ENCODE measurements around the gene TMED7.
A peak's percentile ranks its signal among the peaks of the same experiment; 100 is the strongest.
"Not testable (repeated sequence)": the region's sequence is repeated elsewhere in the genome, so short reads cannot be mapped to it uniquely, and the experiment has no call there.

The TMED7 gene

DNA sequence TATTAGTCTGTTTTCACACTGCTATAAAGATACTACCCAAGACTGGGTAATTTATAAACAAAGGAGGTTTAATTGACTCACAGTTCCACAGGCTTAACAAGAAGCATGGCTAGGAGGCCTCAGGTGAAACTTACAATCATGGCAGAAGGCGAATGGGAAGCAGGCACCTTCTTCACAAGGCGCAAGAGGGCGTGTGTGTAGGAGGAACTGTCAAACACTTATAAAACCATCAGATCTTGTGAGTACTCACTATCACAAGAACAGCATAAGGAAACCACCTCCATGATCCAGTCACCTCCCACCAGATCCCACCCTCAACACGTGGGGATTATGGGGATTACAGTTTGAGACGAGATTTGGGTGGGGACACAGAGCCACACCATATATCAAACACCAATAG is 19.6 kb upstream of the TMED7 start:
- not testable (repeated sequence) for H3K4me3 ChIP-seq (ENCODE audit: low read length); H3K36me3 ChIP-seq (ENCODE audit: insufficient read depth, low read length); H2AFZ ChIP-seq (ENCODE audit: low read depth, low read length); H3K9me3 ChIP-seq (ENCODE audit: low read length); H3K27me3 ChIP-seq (ENCODE audit: insufficient read depth, low read length); H3K4me1 ChIP-seq (ENCODE audit: insufficient read depth, low read length)

DNA sequence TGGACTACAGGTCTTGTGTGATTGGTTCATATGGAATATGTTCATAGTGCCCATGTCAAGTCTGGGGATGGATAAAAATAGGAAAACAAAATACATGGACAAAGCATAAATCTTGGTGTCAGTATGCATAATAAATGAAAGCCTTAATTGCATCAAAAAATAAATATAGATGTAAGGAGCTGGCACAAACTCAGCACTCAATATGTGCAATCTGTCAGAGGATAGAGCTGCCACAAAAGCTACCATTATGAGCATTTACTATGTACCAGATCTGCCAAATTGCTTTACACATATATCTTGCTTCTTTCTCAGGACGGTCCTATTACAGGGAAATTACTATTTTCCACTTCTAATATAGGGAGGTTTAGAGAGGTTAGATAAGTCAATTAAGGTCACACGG is 18.2 kb upstream of the TMED7 start:
- Histone ChIP-seq H3K4me3 (ENCODE audit: low read length) (no peak overlapping the region), H3K27me3 (ENCODE audit: insufficient read depth, low read length) (no peaks in the 10 kb centered on the region), H3K4me1 (ENCODE audit: insufficient read depth, low read length) (peaks cover 12% of the 10 kb centered on the region), H3K36me3 (ENCODE audit: insufficient read depth, low read length) (no peaks in the 10 kb centered on the region), H3K9me3 (ENCODE audit: low read length) (no peaks in the 10 kb centered on the region), H2AFZ (ENCODE audit: low read depth, low read length) (no peak overlapping the region)

DNA sequence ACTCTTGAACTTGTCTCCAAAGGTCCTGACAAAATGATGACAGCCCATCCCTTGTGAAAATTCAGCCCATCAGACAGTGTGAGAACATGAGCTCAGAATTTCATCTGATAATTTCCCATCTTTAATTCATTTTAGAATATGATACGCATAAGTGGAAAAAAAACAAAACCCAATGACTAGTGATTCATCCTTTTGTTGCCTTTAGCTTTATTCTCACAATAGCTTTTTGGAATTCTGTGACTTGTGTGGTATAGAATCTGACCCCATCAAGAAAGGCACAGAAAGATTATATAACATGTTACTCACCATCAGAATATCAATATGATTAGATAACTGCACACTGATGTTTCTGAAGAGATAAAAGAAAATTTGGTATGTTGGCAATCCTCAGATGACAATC is 16.1 kb upstream of the TMED7 start:
- Histone ChIP-seq H2AFZ (ENCODE audit: low read depth, low read length) (no peak overlapping the region), H3K9me3 (ENCODE audit: low read length) (no peaks in the 10 kb centered on the region), H3K4me1 (ENCODE audit: insufficient read depth, low read length) (peaks cover 27% of the 10 kb centered on the region)

DNA sequence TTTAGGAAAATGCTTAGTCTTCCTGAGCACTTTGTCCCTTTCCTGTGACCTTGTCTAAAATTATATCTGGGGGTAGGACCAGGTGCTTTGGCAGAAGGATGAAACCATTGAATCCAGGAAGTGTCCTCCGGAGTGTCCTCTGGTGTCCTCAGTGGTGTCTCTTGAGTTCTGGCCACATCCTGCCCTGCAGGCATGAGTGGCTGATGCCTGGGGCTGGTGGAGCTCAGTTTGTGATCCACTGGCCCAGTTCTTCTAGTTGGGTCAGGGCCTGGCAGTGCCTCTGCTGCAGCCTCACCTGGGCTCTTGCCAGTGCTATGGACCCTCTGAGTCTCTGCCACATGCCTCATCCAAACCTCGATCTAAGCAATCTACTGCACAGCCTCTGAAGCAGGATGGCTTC is 14.4 kb upstream of the TMED7 start:
- Histone ChIP-seq H3K9me3 (ENCODE audit: low read length) (no peaks in the 10 kb centered on the region), H2AFZ (ENCODE audit: low read depth, low read length) (no peak overlapping the region), H3K36me3 (ENCODE audit: insufficient read depth, low read length) (no peaks in the 10 kb centered on the region), H3K4me1 (ENCODE audit: insufficient read depth, low read length) (peaks cover 37% of the 10 kb centered on the region), H3K27me3 (ENCODE audit: insufficient read depth, low read length) (no peaks in the 10 kb centered on the region), H3K4me3 (ENCODE audit: low read length) (no peak overlapping the region)

More for the DNA sequence above, 16.1 kb upstream of the TMED7 start:
- Histone ChIP-seq H3K36me3 (ENCODE audit: insufficient read depth, low read length) (no peaks in the 10 kb centered on the region), H3K27me3 (ENCODE audit: insufficient read depth, low read length) (no peaks in the 10 kb centered on the region), H3K4me3 (ENCODE audit: low read length) (no peak overlapping the region)

DNA sequence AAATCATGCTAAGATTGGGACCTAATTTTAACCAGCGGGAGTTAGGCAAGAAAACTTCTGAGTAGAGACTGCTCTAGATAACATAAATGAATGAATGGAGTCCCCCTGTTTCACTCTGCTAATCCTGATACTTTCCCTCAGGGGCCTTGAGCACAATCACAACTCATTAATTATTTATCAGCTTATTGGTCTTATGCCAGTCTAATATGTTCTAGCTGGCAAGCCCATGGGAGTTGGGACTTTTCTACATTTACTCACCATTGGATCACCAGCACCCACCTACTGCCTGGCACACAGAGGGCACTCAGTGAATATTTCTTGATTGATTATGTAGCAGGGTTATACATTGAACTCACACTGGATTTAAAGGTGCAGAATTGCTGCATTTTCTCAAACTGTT is 13.5 kb upstream of the TMED7 start:
- Histone ChIP-seq H3K4me3 (ENCODE audit: low read length) (no peak overlapping the region), H3K9me3 (ENCODE audit: low read length) (no peaks in the 10 kb centered on the region), H3K36me3 (ENCODE audit: insufficient read depth, low read length) (no peaks in the 10 kb centered on the region), H3K4me1 (ENCODE audit: insufficient read depth, low read length) (peaks cover 41% of the 10 kb centered on the region), H3K27me3 (ENCODE audit: insufficient read depth, low read length) (no peaks in the 10 kb centered on the region), H2AFZ (ENCODE audit: low read depth, low read length) (no peak overlapping the region)

DNA sequence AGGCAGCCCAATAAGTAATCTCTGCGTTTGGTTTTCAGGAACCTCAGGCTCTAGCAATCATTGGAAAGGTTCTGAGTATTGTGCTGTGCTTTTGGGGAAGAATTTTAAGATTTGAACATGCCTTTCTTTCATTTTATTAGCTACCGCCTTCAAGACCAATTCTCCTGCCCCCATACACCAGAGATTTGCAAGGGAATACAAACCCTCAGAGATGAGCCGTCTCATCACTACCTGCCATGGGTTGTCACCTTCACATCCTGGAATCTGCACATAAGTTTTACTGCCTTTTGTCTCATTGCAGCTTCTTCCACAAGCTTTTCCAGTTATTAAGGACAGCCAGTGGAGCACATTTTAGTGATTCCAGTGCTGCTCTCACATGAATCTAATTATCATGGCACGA is 11.7 kb upstream of the TMED7 start:
- Histone ChIP-seq H3K9me3 (ENCODE audit: low read length) (no peaks in the 10 kb centered on the region), H2AFZ (ENCODE audit: low read depth, low read length) (peak overlapping the region; percentile 21), H3K4me3 (ENCODE audit: low read length) (no peak overlapping the region), H3K36me3 (ENCODE audit: insufficient read depth, low read length) (no peaks in the 10 kb centered on the region), H3K4me1 (ENCODE audit: insufficient read depth, low read length) (peaks cover 44% of the 10 kb centered on the region), H3K27me3 (ENCODE audit: insufficient read depth, low read length) (no peaks in the 10 kb centered on the region)

DNA sequence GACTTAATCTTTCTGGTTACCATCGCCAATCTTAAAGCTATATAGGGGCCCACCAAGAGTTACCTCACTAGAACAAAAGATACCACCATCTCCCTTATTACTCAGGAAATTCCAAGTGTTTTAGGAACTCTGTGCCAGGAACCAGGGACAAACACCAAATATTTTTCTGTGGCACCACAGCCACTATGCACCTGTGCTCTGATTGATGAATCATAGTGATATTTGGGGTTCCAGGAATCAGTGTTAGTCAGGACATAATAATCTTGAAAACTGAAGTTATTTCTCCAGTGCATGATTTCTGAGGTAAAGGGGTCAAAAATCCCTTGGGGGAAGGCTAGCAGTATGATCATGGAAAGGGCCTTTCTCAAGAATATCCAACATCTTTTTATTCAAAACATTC is 10.2 kb upstream of the TMED7 start:
- no peak overlapping the region for H3K4me3 ChIP-seq (ENCODE audit: low read length)

DNA sequence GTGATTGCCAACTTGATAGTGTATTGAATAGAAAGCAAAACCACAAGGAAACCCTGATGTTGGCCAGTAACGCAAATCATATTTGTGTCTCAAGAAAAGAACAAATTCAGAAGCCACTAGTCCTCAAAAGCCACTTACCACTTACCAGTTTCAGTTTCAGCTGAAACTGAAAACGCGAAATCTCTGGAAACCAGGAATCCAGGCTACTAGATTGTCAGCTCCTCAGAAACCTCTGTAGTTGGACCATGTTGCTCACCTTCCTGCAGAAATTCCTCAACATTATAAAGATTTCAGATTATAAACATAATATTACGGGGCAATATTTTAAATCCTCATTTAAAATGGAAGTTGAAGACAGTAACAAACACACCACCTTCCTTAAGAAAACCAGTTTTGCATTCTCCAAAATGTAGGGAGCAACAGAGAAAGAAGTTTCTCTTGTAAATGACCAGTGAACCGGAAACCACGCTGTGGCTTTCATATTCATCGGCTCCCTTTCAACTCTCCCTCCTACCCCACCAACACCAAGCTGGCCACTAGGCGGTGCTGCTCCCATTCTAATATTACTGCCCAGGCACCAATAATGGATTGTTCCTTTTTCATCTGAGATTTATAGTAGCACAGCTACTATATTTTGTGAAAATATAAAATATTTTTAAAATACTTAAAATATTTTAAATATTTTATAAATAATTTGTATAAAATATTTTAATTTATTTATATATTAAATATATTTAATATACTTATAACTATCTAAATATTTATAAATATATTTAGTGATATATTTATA is 8.7 kb upstream of the TMED7 start:
- Histone ChIP-seq H2AFZ (ENCODE audit: low read depth, low read length) (peak overlapping the region; percentile 68), H3K4me1 (ENCODE audit: insufficient read depth, low read length) (peaks cover 38% of the 10 kb centered on the region), H3K4me3 (ENCODE audit: low read length) (peak overlapping the region; percentile 39)

More for the DNA sequence above, 10.2 kb upstream of the TMED7 start:
- Histone ChIP-seq H3K36me3 (ENCODE audit: insufficient read depth, low read length) (no peaks in the 10 kb centered on the region), H3K27me3 (ENCODE audit: insufficient read depth, low read length) (no peaks in the 10 kb centered on the region), H2AFZ (ENCODE audit: low read depth, low read length) (no peak overlapping the region), H3K4me1 (ENCODE audit: insufficient read depth, low read length) (peaks cover 40% of the 10 kb centered on the region), H3K9me3 (ENCODE audit: low read length) (no peaks in the 10 kb centered on the region)

DNA sequence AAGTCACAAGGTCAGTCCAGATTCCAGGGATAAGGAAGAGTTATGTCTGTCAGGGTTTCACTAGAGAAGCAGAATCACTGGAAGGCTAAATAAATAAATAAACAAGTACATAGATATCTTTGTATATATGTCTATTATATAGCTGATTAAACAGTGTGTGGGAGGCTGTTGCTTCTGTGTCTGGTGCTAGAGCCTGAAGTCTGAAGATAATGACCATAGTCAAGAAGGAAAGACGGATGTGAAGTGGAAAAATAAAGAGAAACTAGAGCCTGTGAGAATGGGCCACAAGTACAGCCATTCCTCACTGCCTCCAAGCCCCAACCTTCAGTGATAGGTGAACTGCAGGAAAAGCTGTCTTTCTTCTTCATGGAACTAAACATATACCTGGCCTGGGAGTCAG is 4.1 kb upstream of the TMED7 start:
- H3K4me3 ChIP-seq (ENCODE audit: low read length), result no peak overlapping the region
- no peaks in the 10 kb centered on the region for H3K27me3 ChIP-seq (ENCODE audit: insufficient read depth, low read length)
- H3K4me1 ChIP-seq (ENCODE audit: insufficient read depth, low read length), result peaks cover 19% of the 10 kb centered on the region
- H3K9me3 ChIP-seq (ENCODE audit: low read length), result no peaks in the 10 kb centered on the region
- no peaks in the 10 kb centered on the region for H3K36me3 ChIP-seq (ENCODE audit: insufficient read depth, low read length)
- no peak overlapping the region for H2AFZ ChIP-seq (ENCODE audit: low read depth, low read length)

More for the DNA sequence above, 8.7 kb upstream of the TMED7 start:
- Histone ChIP-seq H3K27me3 (ENCODE audit: insufficient read depth, low read length) (no peaks in the 10 kb centered on the region), H3K36me3 (ENCODE audit: insufficient read depth, low read length) (no peaks in the 10 kb centered on the region), H3K9me3 (ENCODE audit: low read length) (no peaks in the 10 kb centered on the region)

DNA sequence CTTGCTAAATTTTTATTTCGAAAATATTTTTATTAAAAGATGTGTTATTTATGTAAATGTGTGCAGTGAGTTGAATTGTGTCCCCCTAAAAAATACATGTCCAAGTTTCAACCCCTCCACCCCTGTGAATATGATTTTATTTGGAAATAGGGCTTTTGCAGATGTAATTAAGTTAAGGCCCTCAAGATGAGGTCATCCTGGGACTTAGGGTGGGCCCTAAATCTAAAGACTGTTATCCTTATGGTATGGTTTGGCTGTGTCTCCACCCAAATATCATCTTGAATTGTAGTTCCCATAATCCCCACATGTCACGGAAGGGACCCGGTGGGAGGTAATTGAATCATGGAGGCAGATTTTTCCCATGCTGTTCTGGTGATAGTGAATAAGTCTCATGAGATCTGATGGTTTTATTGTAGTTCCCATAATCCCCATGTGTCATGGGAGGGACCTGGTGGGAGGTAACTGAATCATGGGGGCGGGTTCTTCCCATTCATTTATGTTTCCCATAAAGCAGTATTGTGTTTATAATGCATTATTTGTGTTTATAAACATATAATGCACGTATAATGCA is 1.5 kb upstream of the TMED7 start:
- no peak overlapping the region for H3K4me3 ChIP-seq (ENCODE audit: low read length)
- peak overlapping the region; percentile 16 for H2AFZ ChIP-seq (ENCODE audit: low read depth, low read length)
- H3K27me3 ChIP-seq (ENCODE audit: insufficient read depth, low read length), result no peaks in the 10 kb centered on the region
- H3K4me1 ChIP-seq (ENCODE audit: insufficient read depth, low read length), result peaks cover 24% of the 10 kb centered on the region
- H3K9me3 ChIP-seq (ENCODE audit: low read length), result no peaks in the 10 kb centered on the region
- H3K36me3 ChIP-seq (ENCODE audit: insufficient read depth, low read length), result peaks cover 7% of the 10 kb centered on the region

DNA sequence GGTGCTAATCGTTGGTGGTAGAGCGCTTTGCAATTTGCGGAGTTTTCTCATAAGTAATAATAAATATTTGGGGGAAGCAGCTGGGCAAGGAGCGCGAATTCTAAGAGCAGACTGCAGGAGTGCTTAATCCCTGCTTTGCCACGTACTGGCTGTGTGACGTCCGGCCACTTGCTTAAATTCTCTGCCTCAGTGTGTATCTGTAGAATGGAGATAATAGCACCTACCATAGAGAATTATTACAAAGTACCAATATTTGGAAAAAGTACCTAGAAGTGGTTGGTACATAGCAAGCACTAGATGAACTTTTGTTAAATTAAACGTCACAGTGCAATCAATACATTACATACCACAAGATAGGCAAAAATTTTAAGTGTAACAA is 598 bp upstream of the TMED7 start:
- no peaks in the 10 kb centered on the region for H3K9me3 ChIP-seq (ENCODE audit: low read length)
- H3K4me3 ChIP-seq (ENCODE audit: low read length), result peak overlapping the region; percentile 83
- H2AFZ ChIP-seq (ENCODE audit: low read depth, low read length), result no peak overlapping the region

DNA sequence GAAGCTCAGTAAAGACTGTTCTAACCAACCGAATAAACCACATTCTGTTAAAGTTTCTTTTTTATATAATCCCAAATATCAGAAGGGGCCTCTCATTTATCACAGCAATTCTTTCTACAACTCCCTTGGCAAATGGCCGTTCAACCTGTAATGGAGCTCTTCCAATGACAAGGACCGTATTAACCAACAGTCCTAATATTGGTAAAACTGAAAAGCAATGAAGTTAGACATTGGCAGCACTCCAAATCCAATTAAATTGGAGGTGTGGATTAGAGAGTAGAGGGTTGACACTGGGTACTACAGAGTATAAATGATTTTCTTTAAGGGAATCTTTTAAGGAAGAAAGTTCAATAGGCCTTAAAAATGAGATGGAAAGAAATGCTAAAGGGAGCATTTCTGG is 842 bp downstream of the TMED7 start:
- Histone ChIP-seq H3K4me3 (ENCODE audit: low read length) (peak overlapping the region; percentile 83), H2AFZ (ENCODE audit: low read depth, low read length) (no peak overlapping the region), H3K4me1 (ENCODE audit: insufficient read depth, low read length) (peaks cover 24% of the 10 kb centered on the region), H3K36me3 (ENCODE audit: insufficient read depth, low read length) (peaks cover 22% of the 10 kb centered on the region), H3K9me3 (ENCODE audit: low read length) (no peaks in the 10 kb centered on the region), H3K27me3 (ENCODE audit: insufficient read depth, low read length) (no peaks in the 10 kb centered on the region)

More for the DNA sequence above, 598 bp upstream of the TMED7 start:
- H3K4me1 ChIP-seq (ENCODE audit: insufficient read depth, low read length), result peaks cover 24% of the 10 kb centered on the region
- H3K27me3 ChIP-seq (ENCODE audit: insufficient read depth, low read length), result no peaks in the 10 kb centered on the region
- peaks cover 8% of the 10 kb centered on the region for H3K36me3 ChIP-seq (ENCODE audit: insufficient read depth, low read length)

DNA sequence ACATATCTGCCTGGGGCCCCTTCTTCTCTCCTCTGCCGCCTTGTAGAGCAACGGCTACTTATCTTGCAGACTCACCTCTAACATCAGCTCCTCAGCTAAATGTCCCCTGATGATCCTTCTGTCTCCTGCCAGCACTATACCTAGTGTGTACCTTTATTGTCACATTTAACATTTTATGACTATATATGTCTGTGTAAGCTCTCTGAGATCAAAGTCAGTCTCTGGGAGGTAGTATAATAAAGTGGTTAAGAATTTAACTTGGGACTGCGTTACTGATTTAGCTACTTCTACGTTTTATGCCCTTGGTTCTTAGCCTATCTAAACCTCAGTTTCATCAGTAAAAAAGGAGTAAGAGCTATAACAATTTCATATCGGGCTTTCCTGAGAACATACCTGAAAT is 2.2 kb downstream of the TMED7 start:
- Histone ChIP-seq H3K4me3 (ENCODE audit: low read length) (no peak overlapping the region), H3K36me3 (ENCODE audit: insufficient read depth, low read length) (peaks cover 35% of the 10 kb centered on the region), H3K9me3 (ENCODE audit: low read length) (no peaks in the 10 kb centered on the region), H3K4me1 (ENCODE audit: insufficient read depth, low read length) (peaks cover 24% of the 10 kb centered on the region), H3K27me3 (ENCODE audit: insufficient read depth, low read length) (no peaks in the 10 kb centered on the region), H2AFZ (ENCODE audit: low read depth, low read length) (no peak overlapping the region)

Measured in neuron (in vitro differentiated cells).